ENCODE data around the gene ALG5. TPM values are rescaled to one million over a fixed set of nuclear protein-coding genes. Genes with fewer than 3 reads are reported as not detected.

ALG5 gene
- total RNA-seq, 1 donor from 2014 or later, result 32.1 TPM

DNA sequence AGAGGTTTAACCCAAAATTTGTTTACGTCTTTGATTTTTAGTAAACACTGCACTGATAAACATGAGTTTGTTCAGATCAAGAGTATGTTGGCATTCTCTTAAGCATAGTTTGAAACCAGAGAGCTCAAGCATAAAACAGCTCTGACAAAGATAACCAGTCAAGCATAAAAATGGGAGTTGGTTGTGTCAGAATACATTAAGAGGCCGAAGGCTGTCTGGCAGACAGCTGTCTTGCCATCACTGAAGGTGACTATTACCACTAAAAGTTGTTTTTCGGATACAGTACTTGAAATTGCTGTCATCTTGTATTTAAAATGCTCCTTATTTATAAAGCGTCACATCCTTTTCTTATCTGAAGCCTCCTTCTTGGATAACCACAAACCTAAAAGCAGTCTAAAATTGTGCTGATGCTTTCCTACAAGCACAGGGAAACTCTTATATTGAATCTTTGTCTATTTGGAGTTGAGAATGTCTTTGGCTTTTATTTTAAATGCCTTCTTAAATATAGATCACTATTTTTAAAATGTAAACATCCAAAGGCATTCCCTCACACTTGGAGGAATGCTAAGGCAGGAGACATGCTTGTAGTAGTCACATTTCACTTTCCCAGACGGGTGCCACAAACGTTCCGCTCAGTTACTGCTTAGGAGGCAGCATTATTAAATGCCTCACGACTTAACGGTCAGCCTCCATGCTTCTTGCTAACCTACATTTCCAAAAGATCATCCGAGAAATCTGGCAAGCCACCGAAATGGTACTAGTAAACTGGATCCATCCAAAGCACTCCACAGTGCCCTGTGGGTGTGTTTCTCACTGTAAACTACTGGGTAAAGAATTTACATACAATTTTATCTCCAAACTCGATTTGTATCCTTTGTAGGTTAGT, 80.7 kb downstream of the ALG5 start:
- peak overlapping the region; percentile 92 for H3K4me3 Mint-ChIP-seq (ENCODE audit: unreplicated experiment)
- no peaks in the 10 kb centered on the region for H3K36me3 Mint-ChIP-seq (ENCODE audit: low read depth)
- no peaks in the 10 kb centered on the region for H3K27me3 Mint-ChIP-seq (ENCODE audit: low read depth)
- DNase-seq (ENCODE audit: low spot score), result no peak
- TF ChIP-seq, protein P1, sequence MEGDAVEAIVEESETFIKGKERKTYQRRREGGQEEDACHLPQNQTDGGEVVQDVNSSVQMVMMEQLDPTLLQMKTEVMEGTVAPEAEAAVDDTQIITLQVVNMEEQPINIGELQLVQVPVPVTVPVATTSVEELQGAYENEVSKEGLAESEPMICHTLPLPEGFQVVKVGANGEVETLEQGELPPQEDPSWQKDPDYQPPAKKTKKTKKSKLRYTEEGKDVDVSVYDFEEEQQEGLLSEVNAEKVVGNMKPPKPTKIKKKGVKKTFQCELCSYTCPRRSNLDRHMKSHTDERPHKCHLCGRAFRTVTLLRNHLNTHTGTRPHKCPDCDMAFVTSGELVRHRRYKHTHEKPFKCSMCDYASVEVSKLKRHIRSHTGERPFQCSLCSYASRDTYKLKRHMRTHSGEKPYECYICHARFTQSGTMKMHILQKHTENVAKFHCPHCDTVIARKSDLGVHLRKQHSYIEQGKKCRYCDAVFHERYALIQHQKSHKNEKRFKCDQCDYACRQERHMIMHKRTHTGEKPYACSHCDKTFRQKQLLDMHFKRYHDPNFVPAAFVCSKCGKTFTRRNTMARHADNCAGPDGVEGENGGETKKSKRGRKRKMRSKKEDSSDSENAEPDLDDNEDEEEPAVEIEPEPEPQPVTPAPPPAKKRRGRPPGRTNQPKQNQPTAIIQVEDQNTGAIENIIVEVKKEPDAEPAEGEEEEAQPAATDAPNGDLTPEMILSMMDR (IDR thresholded peaks at IDR 0.05), result no peak
- peaks cover 32% of the 10 kb centered on the region for H3K4me1 Mint-ChIP-seq (ENCODE audit: low read depth)
- H3K27ac Mint-ChIP-seq (ENCODE audit: unreplicated experiment), result peak overlapping the region; percentile 94
- no peaks in the 10 kb centered on the region for H3K9me3 Mint-ChIP-seq (ENCODE audit: low read depth)

DNA sequence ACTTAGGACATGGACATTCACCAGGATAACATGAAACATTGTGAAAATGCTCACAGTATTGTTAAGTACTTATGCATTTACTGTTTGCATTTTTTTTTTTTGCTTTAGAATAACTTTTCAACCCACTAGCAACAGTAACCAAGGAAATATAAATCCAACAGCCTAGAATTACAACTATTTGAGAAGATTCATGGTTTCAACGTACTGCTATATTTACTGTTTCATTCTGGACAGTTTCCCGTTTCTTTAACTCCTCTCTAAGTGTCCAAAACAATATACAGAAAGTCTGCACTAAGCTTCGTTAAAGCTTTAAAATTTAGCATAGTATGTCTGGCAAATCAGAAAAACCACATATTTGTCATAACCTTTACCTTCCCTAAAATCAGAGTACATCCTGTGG, 81.8 kb downstream of the ALG5 start:
- DNase-seq (ENCODE audit: low spot score), result no peak
- Mint-ChIP-seq H3K9me3 (ENCODE audit: low read depth) (no peaks in the 10 kb centered on the region), H3K36me3 (ENCODE audit: low read depth) (no peaks in the 10 kb centered on the region), H3K4me3 (ENCODE audit: unreplicated experiment) (no peak overlapping the region), H3K4me1 (ENCODE audit: low read depth) (peaks cover 32% of the 10 kb centered on the region), H3K27ac (ENCODE audit: unreplicated experiment) (peak overlapping the region; percentile 41), H3K27me3 (ENCODE audit: low read depth) (no peaks in the 10 kb centered on the region)
- TF ChIP-seq, protein P1 (IDR thresholded peaks at IDR 0.05), result no peak

DNA sequence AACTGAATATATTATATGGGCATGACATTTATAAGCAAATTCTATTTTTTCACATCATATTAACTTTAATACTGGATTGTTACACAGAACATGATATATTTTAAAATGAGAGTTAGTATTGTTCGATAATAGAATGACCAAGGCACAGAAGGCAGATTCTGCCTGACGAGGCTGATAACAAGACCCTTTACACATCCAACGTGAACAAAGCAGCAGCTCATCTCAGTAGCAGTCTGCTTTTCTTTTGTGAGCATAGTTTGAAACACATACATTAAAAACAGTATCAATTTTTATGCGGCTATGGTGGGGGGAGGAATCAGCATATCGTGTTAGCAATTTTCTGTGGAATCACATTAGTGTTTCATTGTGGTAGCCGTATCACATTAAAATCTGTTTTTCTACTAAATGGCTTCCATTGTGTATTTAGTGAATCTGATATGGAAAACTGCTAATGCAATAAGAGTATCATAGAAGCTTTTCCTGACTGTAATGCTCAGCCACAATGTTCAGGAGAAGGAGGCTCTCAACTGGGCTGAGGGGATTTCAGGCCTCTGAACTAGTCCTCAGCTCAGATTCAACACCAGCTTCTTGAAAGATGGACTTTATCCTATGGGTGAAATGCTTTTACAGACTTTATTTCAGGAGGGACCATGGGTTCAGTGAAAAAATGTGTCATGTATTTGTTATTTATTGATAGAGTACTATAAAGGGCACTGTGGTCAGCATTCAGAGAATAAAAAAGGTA, 83.1 kb downstream of the ALG5 start:
- Mint-ChIP-seq H3K9me3 (ENCODE audit: low read depth) (no peaks in the 10 kb centered on the region), H3K4me1 (ENCODE audit: low read depth) (peaks cover 30% of the 10 kb centered on the region), H3K4me3 (ENCODE audit: unreplicated experiment) (no peak overlapping the region), H3K36me3 (ENCODE audit: low read depth) (no peaks in the 10 kb centered on the region), H3K27me3 (ENCODE audit: low read depth) (no peaks in the 10 kb centered on the region), H3K27ac (ENCODE audit: unreplicated experiment) (no peak overlapping the region)
- TF ChIP-seq, protein P1 (IDR thresholded peaks at IDR 0.05), result no peak
- no peak for DNase-seq (ENCODE audit: low spot score)

DNA sequence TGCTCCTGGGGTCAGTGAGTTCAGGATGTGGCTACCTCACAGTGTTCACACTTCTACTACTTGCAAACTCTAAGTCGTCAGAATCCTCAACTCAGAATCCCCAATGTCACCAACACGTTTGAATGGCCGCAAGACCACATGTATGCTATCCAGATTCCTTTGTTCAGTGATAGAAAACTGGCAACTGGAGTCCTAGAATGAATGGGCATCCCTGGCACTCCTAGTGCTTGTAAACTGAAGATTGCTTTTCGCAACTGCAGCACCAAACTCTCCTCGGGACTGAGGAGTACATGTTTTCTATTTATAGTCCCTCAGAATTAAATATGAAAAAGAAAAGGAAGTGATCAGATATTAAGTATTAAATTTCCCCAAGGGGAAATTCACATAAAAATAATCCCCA, 84.0 kb downstream of the ALG5 start:
- no peak for DNase-seq (ENCODE audit: low spot score)

DNA sequence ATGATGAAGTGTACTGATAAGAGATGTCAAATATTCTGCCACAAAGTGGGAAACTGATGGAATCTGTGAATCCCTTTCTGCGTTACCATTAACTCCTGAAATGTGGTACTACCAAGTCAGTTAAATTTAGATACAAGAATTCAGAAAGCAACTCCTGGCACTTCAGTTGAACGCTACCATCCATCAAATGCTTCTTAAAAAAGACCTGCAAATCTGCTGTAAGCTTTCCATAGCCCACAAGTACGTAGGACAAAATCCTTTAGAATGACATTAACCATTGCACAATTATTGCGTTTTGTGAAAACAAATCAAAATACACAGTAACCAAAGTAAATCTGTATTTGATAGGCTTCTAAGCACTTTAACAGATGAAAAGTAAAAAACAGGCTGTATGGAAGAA, 84.5 kb downstream of the ALG5 start:
- H3K27ac Mint-ChIP-seq (ENCODE audit: unreplicated experiment), result no peak overlapping the region
- no peaks in the 10 kb centered on the region for H3K27me3 Mint-ChIP-seq (ENCODE audit: low read depth)
- no peaks in the 10 kb centered on the region for H3K36me3 Mint-ChIP-seq (ENCODE audit: low read depth)
- H3K4me3 Mint-ChIP-seq (ENCODE audit: unreplicated experiment), result no peak overlapping the region
- no peaks in the 10 kb centered on the region for H3K9me3 Mint-ChIP-seq (ENCODE audit: low read depth)
- peaks cover 25% of the 10 kb centered on the region for H3K4me1 Mint-ChIP-seq (ENCODE audit: low read depth)
- no peak for DNase-seq (ENCODE audit: low spot score)
- TF ChIP-seq, protein P1 (IDR thresholded peaks at IDR 0.05), result no peak

More for the DNA sequence above, 84.0 kb downstream of the ALG5 start:
- no peaks in the 10 kb centered on the region for H3K9me3 Mint-ChIP-seq (ENCODE audit: low read depth)
- H3K27ac Mint-ChIP-seq (ENCODE audit: unreplicated experiment), result no peak overlapping the region
- H3K4me1 Mint-ChIP-seq (ENCODE audit: low read depth), result peaks cover 25% of the 10 kb centered on the region
- TF ChIP-seq, protein P1 (IDR thresholded peaks at IDR 0.05), result no peak
- no peaks in the 10 kb centered on the region for H3K27me3 Mint-ChIP-seq (ENCODE audit: low read depth)
- no peaks in the 10 kb centered on the region for H3K36me3 Mint-ChIP-seq (ENCODE audit: low read depth)
- H3K4me3 Mint-ChIP-seq (ENCODE audit: unreplicated experiment), result no peak overlapping the region
